Embryonic facial prominence (tissue), 1 donor: ENCODE results near the gene ST8SIA6.

Experiments used
- DNase-seq: peaks from one replicate; pipeline ENCODE4 v3.0.0-alpha.2; 2016; ENCODE audit errors: extremely low spot score

Gene ST8SIA6

GRCh38 chr10:17386021-17386420 is 68.4 kb downstream of the ST8SIA6 start:
- no peak for DNase-seq

DNA sequence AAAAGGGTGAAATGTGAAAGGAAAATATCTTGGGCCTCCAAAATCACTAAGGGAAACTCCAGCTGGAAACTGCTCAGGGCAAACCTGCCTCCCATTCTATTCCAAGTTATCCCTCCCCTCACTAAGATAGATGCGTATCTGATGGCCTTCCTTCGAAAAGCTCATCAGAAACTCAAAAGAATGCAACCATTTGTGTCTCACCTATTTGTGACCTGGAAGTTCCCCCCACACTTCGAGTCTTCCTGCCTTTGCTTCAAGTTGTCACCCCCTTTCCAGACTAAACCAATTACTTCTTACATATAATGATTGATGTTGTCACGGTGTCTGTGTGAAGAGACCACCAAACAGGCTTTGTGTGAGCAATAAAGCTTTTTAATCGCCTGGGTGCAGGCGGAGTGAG is 69.3 kb downstream of the ST8SIA6 start:
- no peak for DNase-seq

DNA sequence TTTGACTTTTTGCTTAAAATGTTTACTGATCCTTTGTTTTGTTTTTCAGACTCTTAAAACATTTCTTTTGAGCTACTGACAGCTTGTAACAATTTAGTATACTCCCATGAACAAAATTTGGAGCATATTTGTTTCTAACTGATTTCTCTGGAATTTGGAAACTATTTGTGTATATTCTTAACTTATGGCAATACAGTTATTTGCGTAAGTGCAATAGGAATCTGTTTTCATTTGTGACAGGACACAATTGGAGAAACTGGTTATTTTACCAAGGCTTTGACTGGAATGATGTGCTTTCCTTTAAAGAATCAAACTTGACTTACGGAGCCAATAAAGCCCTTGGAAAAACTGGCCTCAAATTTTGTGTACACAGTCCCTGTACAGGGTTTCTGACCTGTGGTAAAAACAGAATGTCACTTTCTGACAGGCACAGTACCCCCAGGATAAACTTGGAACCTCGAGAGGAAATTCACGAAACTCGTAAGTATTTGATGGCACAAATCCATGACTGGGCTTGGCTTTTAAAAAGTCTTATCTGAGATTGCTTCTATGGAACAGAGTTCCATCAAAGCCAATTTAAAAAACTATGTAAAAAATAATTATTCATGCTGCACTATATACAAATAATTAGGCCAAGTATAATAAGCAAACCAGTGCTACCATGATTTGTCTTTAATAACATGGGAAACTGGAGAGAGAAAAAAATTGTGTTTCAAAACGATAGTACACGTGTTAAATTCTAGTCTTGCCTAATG is 70.4 kb downstream of the ST8SIA6 start:
- DNase-seq, result peak; percentile 9

DNA sequence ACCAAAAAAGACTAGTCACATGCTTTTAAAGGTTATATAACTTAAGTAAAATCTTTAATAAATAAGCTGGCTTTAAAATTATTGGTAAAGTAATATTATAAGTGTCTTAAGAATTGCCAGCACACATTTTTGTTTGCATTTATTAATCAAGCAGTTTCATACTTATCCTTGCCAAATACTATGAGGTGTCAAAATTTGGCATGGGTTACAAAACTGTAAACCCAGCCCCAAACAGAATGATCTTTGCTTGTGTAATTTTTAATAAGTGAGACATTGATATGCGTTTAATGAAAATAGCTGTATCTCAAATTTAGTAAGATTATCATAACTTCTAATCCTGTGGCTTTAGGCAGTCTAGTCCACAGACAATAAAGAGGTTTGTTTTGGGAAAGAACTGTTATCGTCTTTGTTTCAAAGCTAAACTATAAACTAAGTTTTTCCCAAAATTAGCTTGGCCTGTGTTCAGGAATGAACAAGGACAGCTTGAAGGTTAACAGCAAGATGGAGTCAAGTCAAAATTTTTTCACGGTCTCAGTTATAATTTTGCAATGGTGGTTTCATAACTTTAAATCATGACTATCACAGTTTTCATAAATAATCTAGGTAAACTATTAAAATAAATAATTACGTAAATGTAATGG is 72.8 kb downstream of the ST8SIA6 start:
- DNase-seq, result no peak

DNA sequence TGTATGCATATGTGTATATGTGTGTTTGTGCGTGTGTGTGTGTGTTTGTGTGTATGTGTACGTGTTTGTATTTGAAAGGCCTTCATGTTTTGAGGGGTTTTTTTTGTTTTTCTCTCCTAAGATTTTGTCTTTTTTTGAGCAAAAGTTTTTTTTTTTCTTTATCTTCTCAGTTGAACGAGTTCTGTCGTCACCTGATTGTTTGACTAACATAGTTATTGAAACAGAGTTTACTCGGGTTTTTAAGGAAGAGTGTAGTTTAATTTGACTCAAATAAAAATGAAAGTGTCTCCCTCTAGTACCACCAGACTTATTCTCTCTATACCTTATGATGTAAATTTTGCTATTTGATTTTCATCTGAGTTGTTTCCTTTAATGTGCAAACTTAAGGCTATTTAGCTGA is 73.5 kb downstream of the ST8SIA6 start:
- no peak for DNase-seq

- no peak for DNase-seq
Measured at GRCh38 chr10:17380016-17380415, 74.4 kb downstream of the ST8SIA6 start.

GRCh38 chr10:17379151-17379690 is 75.2 kb downstream of the ST8SIA6 start:
- DNase-seq, result no peak

DNA sequence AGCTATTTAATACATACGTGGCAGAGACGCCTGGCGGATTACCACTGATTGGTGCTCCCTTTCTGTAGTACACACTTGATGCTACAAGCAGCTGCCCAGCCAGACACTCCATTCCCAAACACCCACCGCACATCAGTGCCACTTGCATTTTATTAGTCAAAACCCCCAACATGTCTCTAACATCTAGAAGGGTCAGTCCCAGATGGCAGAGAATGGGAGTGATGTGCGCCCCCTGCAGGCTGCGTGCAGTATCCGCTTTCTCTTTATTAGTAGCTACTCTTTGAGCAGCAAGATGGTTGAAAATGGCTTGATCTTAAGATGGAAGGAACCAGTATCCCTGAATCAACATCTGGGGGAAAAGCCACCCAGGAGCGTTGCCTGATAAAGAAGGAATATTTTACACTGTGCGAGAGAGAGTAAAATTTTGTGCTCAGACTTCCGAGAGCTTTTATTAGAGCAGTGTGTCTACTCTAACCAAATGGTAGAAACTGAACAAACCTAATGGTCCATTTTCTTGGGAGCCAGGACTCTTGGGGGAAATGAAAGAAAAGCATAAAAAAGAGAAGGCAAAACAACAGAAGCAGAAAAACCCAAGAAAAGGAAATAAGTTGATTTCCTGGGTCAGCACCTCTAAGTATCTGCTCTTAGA is 78.3 kb downstream of the ST8SIA6 start:
- no peak for DNase-seq

DNA sequence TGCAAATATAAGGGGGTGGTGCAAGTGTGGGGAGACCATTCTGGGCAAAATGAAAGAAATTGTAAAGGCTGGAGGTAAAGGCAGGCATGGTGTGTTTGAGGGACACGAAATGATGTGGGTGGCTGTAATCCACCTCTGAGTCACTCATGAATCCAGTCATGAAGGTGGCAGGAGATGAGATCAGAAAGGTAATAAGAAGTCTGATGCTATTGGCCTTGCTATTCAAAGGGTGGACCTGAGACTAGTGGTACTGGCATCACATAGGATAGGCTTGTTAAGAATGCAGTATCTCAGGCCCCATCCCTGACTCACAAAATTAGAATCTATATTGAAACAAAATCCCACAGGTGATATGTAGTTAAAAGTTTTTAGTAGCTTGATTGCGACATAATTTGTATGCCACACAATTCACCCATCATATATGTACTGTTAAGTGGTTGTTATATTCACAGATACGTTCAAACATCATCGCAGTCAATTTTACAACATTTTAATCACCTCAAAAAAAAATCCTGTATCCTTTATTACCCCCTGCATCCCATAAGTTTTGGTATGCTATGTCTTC is 85.6 kb downstream of the ST8SIA6 start:
- DNase-seq, result no peak

DNA sequence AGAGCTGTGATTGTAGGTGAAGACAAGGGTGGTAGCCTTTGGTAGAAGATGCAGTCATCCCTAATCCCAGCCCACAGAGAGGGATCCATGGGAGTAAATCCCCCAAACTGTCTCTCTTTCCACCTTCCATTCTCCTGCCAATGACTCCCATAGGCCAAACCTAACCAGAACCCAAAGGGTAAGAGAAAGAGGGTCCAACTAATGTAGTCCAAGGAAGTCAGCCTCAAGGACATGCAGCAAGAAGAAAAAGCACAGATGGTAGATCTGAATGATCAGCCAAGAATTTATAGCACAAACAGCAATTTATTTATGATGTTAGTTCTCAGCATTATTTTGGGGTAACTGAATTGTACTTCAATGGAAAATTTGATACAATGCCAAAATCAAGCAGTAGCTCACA is 87.7 kb downstream of the ST8SIA6 start:
- no peak for DNase-seq

GRCh38 chr10:17365402-17365801 is 89.0 kb downstream of the ST8SIA6 start:
- DNase-seq, result no peak

DNA sequence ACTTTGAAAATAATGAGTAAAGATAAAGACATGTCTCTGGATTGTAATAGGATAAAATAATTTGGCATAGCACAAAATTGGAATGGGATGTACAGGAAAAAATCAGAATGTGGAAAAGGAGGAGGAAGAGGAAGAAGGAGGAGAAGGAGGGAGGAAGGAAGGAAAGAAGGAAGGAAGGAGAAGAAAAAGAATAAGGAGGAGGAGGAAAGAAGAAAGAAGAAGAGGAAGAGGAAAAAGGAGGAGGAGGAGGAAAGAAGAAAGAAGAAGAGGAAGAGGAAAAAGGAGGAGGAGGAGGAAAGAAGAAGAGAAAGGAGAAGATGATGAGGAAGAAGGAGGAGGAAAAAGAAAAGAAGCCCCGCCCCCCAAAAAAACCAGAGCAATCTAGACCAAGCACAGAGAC is 95.9 kb downstream of the ST8SIA6 start:
- no peak for DNase-seq

DNA sequence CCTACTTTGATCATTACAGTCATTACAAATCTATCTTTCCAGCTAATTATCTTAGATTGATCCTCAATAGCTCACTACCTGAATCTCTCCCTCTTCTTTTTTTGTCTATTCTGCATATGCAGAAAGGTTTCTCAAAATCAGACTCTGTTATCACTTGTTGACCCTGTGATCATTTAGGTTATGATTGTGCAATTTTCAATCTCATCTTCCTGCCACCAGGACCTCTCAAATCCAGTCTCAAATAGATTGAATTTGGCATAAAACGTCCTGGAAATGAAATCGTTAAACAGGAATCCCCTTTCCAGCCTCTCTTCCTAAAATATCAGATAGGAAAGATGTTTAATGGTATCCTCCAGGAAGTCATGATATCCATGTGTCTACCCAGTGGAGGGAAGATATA is 96.6 kb downstream of the ST8SIA6 start:
- DNase-seq, result no peak

GRCh38 chr10:17356820-17357219 is 97.6 kb downstream of the ST8SIA6 start:
- no peak for DNase-seq

DNA sequence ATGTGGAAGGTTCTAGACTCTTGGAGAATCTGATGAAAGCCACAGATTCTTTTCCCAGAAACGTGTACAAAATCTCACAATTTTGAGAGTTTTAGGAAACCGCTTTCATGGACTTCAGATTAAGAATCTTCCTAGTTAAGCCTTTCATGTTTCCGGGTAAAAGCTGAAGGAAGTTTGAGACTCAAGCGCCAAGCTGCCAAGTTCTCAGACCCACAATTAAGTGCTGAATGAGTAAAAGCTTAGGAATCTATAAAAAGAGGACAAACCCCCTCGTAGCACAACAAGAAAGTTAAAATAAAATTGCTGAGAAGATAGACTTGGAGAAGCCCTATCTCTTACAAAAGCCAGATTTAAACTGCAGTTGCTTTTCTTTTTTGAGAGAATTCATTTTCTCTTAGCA is 99.6 kb downstream of the ST8SIA6 start:
- DNase-seq, result no peak

GRCh38 chr10:17353568-17354300 is 100.7 kb downstream of the ST8SIA6 start:
- no peak for DNase-seq

- no peak for DNase-seq
Measured at GRCh38 chr10:17352583-17352982, 101.8 kb downstream of the ST8SIA6 start.

- DNase-seq, result no peak
Measured at GRCh38 chr10:17351506-17351905, 102.9 kb downstream of the ST8SIA6 start.

- no peak for DNase-seq
Measured at GRCh38 chr10:17349717-17350116, 104.7 kb downstream of the ST8SIA6 start.

DNA sequence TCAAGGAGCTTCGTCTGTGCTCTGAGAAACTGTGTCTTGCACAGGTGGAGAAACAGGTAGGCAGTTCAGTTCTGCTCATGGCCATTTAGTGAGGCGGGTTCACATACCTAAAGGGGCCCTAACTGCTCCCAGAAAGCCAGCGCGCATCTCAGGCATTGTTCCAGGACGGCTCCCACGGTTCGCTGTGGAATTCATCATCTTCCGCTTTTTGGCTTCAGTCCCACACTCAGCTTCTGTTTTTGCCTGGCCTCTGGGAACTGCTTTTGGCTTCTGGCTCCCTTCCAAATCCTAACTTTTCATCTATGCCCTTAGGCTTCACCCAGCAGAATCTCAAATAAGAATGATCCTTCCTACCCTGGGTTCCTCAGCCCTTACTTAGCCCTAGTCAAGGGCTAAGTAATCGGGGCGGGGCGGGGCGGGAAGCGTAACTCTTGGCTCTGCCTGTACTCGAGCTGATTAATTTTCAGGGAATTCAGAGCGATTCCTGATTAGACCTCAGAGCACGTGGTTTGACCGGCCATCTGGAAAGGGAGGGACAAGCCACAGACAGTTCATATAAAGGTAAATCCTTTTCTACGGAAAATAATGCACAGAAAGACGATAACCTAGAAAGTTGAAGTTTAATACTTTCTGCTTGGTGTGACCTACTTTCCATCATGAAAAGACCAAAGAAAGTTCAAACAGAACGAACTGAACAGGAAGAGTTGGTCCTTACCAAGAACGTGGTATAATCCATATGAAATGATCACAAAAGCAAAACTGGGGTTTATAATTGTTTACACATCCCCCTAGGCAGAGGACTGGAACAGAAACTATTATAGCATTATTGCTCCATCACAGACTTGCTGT is 105.7 kb downstream of the ST8SIA6 start:
- peak; percentile 21 for DNase-seq

DNA sequence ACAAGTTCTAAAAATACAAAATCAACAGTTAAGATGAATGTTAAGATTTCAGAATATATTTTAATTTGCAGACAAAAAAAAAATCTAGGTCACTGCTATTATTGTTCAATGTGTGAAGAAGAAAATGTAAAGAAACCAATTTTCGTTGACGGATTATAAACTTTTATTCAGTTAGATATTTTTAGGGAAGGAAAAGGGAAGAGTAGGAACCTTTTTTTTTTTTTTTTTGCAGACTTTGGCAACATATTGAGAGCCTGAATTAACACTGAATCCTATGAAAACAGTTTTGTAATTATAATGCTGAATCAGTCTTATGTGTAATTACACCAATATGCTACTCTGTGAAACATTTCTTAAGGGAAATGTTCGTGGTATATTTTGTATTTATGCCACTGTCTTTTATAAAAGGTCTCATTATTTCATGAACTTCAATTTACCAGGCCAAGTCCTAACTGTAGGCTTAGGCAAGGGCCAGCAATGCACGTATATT is 106.3 kb downstream of the ST8SIA6 start:
- no peak for DNase-seq
